ENCODE measurements around the gene JAKMIP2. TPM values are rescaled to one million over a fixed set of nuclear protein-coding genes. Genes with fewer than 3 reads are reported as not detected.

JAKMIP2 gene
- total RNA-seq, 5 donors from 2014 or later (not counting 1 experiment from before 2014, with no cell fraction given): 1.8 to 8.3 (median 5.7) TPM

- Mint-ChIP-seq H3K4me1 (no peaks in the 10 kb centered on the region), H3K4me3 (no peak overlapping the region), H3K27ac (no peak overlapping the region), H3K36me3 (peaks cover 21% of the 10 kb centered on the region), H3K9me3 (no peaks in the 10 kb centered on the region), H3K27me3 (no peaks in the 10 kb centered on the region)
- no peak overlapping the region for H3K4me3 ChIP-seq (ENCODE audit: control insufficient read depth in 1 of 2, extremely low read depth in 1 of 2, low read length in 1 of 2)
- CTCF ChIA-PET: no interaction called here
- H3K4me1 ChIP-seq (ENCODE audit: control insufficient read depth in 1 of 2, extremely low read depth in 1 of 2, insufficient read depth in 2 of 2, low read length in 2 of 2): no peaks in the 10 kb centered on the region
- POLR2A ChIA-PET: no interaction called here
- no peaks in the 10 kb centered on the region for H3K36me3 ChIP-seq (ENCODE audit: control insufficient read depth in 2 of 2, extremely low read depth in 1 of 2, insufficient read depth in 1 of 2, low read length in 1 of 2)
- DNase-seq (no peak), ATAC-seq (replicated peaks in 1 of 4) (no peak)
- H3K27me3 ChIP-seq (replicated peaks in 1 of 2; ENCODE audit: control insufficient read depth in 2 of 2, extremely low read depth in 1 of 2, insufficient read depth in 2 of 2, low read length in 1 of 2): no peaks in the 10 kb centered on the region
- WGBS (ENCODE audit: insufficient coverage): 75% methylated on average over 1 of the region's 3 CpGs
- H3K27ac ChIP-seq (ENCODE audit: low read length): no peak overlapping the region
- H3K9me3 ChIP-seq: no peaks in the 10 kb centered on the region
Measured at GRCh38 chr5:147752666-147753290, 29.8 kb downstream of the JAKMIP2 start.

GRCh38 chr5:147752033-147752432 is 30.5 kb downstream of the JAKMIP2 start:
- DNase-seq (no peak), ATAC-seq (replicated peaks in 1 of 4) (no peak)
- Histone ChIP-seq H3K4me3 (ENCODE audit: control insufficient read depth in 1 of 2, extremely low read depth in 1 of 2, low read length in 1 of 2) (no peak overlapping the region), H3K4me1 (ENCODE audit: control insufficient read depth in 1 of 2, extremely low read depth in 1 of 2, insufficient read depth in 2 of 2, low read length in 2 of 2) (no peaks in the 10 kb centered on the region), H3K27me3 (replicated peaks in 1 of 2; ENCODE audit: control insufficient read depth in 2 of 2, extremely low read depth in 1 of 2, insufficient read depth in 2 of 2, low read length in 1 of 2) (no peaks in the 10 kb centered on the region), H3K9me3 (no peaks in the 10 kb centered on the region), H3K27ac (ENCODE audit: low read length) (no peak overlapping the region), H3K36me3 (ENCODE audit: control insufficient read depth in 2 of 2, extremely low read depth in 1 of 2, insufficient read depth in 1 of 2, low read length in 1 of 2) (no peaks in the 10 kb centered on the region)
- H3K27ac Mint-ChIP-seq: no peak overlapping the region
- H3K4me1 Mint-ChIP-seq: no peaks in the 10 kb centered on the region
- no peak overlapping the region for H3K4me3 Mint-ChIP-seq
- ChIA-PET CTCF (no interaction called here), POLR2A (no interaction called here)
- no peaks in the 10 kb centered on the region for H3K9me3 Mint-ChIP-seq
- peaks cover 21% of the 10 kb centered on the region for H3K36me3 Mint-ChIP-seq
- H3K27me3 Mint-ChIP-seq: no peaks in the 10 kb centered on the region
- WGBS (ENCODE audit: insufficient coverage): no CpG with 5 or more reads among the region's 2 CpGs

- no peak overlapping the region for H3K27ac ChIP-seq (ENCODE audit: low read length)
- no peaks in the 10 kb centered on the region for H3K4me1 Mint-ChIP-seq
- no peak overlapping the region for H3K4me3 Mint-ChIP-seq
- no peaks in the 10 kb centered on the region for H3K9me3 ChIP-seq
- H3K27me3 ChIP-seq (replicated peaks in 1 of 2; ENCODE audit: control insufficient read depth in 2 of 2, extremely low read depth in 1 of 2, insufficient read depth in 2 of 2, low read length in 1 of 2): no peaks in the 10 kb centered on the region
- no peaks in the 10 kb centered on the region for H3K9me3 Mint-ChIP-seq
- H3K27ac Mint-ChIP-seq: no peak overlapping the region
- no peaks in the 10 kb centered on the region for H3K4me1 ChIP-seq (ENCODE audit: control insufficient read depth in 1 of 2, extremely low read depth in 1 of 2, insufficient read depth in 2 of 2, low read length in 2 of 2)
- POLR2A ChIA-PET: no interaction called here
- H3K4me3 ChIP-seq (ENCODE audit: control insufficient read depth in 1 of 2, extremely low read depth in 1 of 2, low read length in 1 of 2): no peak overlapping the region
- ATAC-seq (replicated peaks in 1 of 4): no peak
- H3K36me3 Mint-ChIP-seq: peaks cover 19% of the 10 kb centered on the region
- CTCF ChIA-PET: no interaction called here
- WGBS (ENCODE audit: insufficient coverage): no CpG with 5 or more reads among the region's 13 CpGs
- no peaks in the 10 kb centered on the region for H3K36me3 ChIP-seq (ENCODE audit: control insufficient read depth in 2 of 2, extremely low read depth in 1 of 2, insufficient read depth in 1 of 2, low read length in 1 of 2)
- no peaks in the 10 kb centered on the region for H3K27me3 Mint-ChIP-seq
- no peak for DNase-seq
Measured at GRCh38 chr5:147751156-147751830, 31.2 kb downstream of the JAKMIP2 start.

- ChIA-PET CTCF (no interaction called here), POLR2A (no interaction called here)
- Mint-ChIP-seq H3K4me3 (no peak overlapping the region), H3K27ac (no peak overlapping the region), H3K4me1 (no peaks in the 10 kb centered on the region), H3K9me3 (no peaks in the 10 kb centered on the region), H3K27me3 (no peaks in the 10 kb centered on the region), H3K36me3 (peaks cover 17% of the 10 kb centered on the region)
- no peak for ATAC-seq (replicated peaks in 1 of 4)
- no peak overlapping the region for H3K4me3 ChIP-seq (ENCODE audit: control insufficient read depth in 1 of 2, extremely low read depth in 1 of 2, low read length in 1 of 2)
- H3K27ac ChIP-seq (ENCODE audit: low read length): no peak overlapping the region
- no peaks in the 10 kb centered on the region for H3K36me3 ChIP-seq (ENCODE audit: control insufficient read depth in 2 of 2, extremely low read depth in 1 of 2, insufficient read depth in 1 of 2, low read length in 1 of 2)
- no CpG with 5 or more reads among the region's 4 CpGs for WGBS (ENCODE audit: insufficient coverage)
- DNase-seq: no peak
- H3K9me3 ChIP-seq: no peaks in the 10 kb centered on the region
- no peaks in the 10 kb centered on the region for H3K27me3 ChIP-seq (replicated peaks in 1 of 2; ENCODE audit: control insufficient read depth in 2 of 2, extremely low read depth in 1 of 2, insufficient read depth in 2 of 2, low read length in 1 of 2)
- H3K4me1 ChIP-seq (ENCODE audit: control insufficient read depth in 1 of 2, extremely low read depth in 1 of 2, insufficient read depth in 2 of 2, low read length in 2 of 2): no peaks in the 10 kb centered on the region
Measured at GRCh38 chr5:147750065-147750464, 32.5 kb downstream of the JAKMIP2 start.

- Mint-ChIP-seq H3K36me3 (peaks cover 19% of the 10 kb centered on the region), H3K9me3 (no peaks in the 10 kb centered on the region), H3K27ac (no peak overlapping the region), H3K4me3 (no peak overlapping the region), H3K27me3 (no peaks in the 10 kb centered on the region), H3K4me1 (no peaks in the 10 kb centered on the region)
- no peaks in the 10 kb centered on the region for H3K27me3 ChIP-seq (replicated peaks in 1 of 2; ENCODE audit: control insufficient read depth in 2 of 2, extremely low read depth in 1 of 2, insufficient read depth in 2 of 2, low read length in 1 of 2)
- no CpG with 5 or more reads among the region's 2 CpGs for WGBS (ENCODE audit: insufficient coverage)
- H3K4me1 ChIP-seq (ENCODE audit: control insufficient read depth in 1 of 2, extremely low read depth in 1 of 2, insufficient read depth in 2 of 2, low read length in 2 of 2): no peaks in the 10 kb centered on the region
- no peaks in the 10 kb centered on the region for H3K9me3 ChIP-seq
- no peak overlapping the region for H3K4me3 ChIP-seq (ENCODE audit: control insufficient read depth in 1 of 2, extremely low read depth in 1 of 2, low read length in 1 of 2)
- ChIA-PET CTCF (no interaction called here), POLR2A (no interaction called here)
- DNase-seq (no peak), ATAC-seq (replicated peaks in 1 of 4) (no peak)
- H3K36me3 ChIP-seq (ENCODE audit: control insufficient read depth in 2 of 2, extremely low read depth in 1 of 2, insufficient read depth in 1 of 2, low read length in 1 of 2): no peaks in the 10 kb centered on the region
- no peak overlapping the region for H3K27ac ChIP-seq (ENCODE audit: low read length)
Measured at GRCh38 chr5:147748590-147748989, 33.9 kb downstream of the JAKMIP2 start.

- H3K27me3 ChIP-seq (replicated peaks in 1 of 2; ENCODE audit: control insufficient read depth in 2 of 2, extremely low read depth in 1 of 2, insufficient read depth in 2 of 2, low read length in 1 of 2): no peaks in the 10 kb centered on the region
- Mint-ChIP-seq H3K4me3 (no peak overlapping the region), H3K9me3 (no peaks in the 10 kb centered on the region), H3K4me1 (no peaks in the 10 kb centered on the region), H3K36me3 (peaks cover 13% of the 10 kb centered on the region), H3K27ac (no peak overlapping the region), H3K27me3 (no peaks in the 10 kb centered on the region)
- POLR2A ChIA-PET: no interaction called here
- no peaks in the 10 kb centered on the region for H3K4me1 ChIP-seq (ENCODE audit: control insufficient read depth in 1 of 2, extremely low read depth in 1 of 2, insufficient read depth in 2 of 2, low read length in 2 of 2)
- H3K36me3 ChIP-seq (ENCODE audit: control insufficient read depth in 2 of 2, extremely low read depth in 1 of 2, insufficient read depth in 1 of 2, low read length in 1 of 2): no peaks in the 10 kb centered on the region
- CTCF ChIA-PET: no interaction called here
- WGBS (ENCODE audit: insufficient coverage): no CpG with 5 or more reads among the region's 3 CpGs
- no peak for ATAC-seq (replicated peaks in 1 of 4)
- H3K4me3 ChIP-seq (ENCODE audit: control insufficient read depth in 1 of 2, extremely low read depth in 1 of 2, low read length in 1 of 2): no peak overlapping the region
- no peak for DNase-seq
- no peak overlapping the region for H3K27ac ChIP-seq (ENCODE audit: low read length)
- no peaks in the 10 kb centered on the region for H3K9me3 ChIP-seq
Measured at GRCh38 chr5:147746986-147747385, 35.5 kb downstream of the JAKMIP2 start.
